Embryonic facial prominence (tissue), 1 donor: ENCODE results near the gene HTRA1.

Source experiments
- DNase-seq: peaks from one replicate; pipeline ENCODE4 v3.0.0-alpha.2; 2016; ENCODE audit errors: extremely low spot score

The HTRA1 gene

DNA sequence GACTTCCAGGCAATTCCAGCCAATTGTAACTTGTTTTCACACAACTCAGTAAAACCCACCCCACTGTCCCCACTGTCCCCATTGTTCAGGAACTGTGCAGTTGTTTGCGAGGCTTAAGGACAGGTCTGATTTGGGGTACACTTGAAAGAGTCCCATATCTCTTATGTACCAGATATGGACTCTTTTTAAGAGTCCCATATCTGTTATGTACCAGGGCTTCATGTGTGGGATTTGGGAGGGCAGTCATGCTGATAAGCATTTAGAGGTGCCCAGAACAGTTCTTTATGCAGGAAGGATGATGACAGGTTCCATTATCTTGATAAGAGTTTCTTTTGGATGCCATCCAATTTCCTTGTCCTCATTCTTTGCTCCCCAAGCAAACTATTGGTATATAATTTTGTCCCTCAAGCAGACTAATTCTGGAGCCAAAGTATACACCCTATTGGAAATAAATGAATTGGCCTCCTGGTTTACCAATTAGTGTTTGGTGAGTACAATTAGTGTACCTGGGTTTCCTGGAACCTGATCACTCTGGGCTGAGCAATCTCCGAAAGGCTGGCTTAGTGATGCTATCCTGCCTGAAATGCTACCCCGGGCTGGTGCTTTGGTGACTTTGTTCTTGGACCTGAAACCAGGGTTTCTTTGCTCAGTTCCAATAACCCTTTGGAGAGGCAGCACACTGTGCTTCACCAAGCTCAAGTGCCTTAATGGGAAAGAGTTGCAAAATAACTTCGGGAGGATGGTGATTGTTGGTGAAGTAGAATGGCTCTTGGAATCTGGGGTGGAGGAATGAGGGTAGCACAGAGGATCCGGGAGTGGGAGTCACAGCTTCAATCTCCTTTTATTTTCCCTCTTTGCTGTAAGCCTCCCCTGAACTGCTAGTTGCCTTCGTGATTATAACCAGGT lies 93.0 kb downstream of the HTRA1 start:
- no peak for DNase-seq

- no peak for DNase-seq
These were observed 94.1 kb downstream of the HTRA1 start for GRCh38 chr10:122555442-122555841.

GRCh38 chr10:122557516-122557915 lies 96.2 kb downstream of the HTRA1 start:
- DNase-seq: no peak

DNA sequence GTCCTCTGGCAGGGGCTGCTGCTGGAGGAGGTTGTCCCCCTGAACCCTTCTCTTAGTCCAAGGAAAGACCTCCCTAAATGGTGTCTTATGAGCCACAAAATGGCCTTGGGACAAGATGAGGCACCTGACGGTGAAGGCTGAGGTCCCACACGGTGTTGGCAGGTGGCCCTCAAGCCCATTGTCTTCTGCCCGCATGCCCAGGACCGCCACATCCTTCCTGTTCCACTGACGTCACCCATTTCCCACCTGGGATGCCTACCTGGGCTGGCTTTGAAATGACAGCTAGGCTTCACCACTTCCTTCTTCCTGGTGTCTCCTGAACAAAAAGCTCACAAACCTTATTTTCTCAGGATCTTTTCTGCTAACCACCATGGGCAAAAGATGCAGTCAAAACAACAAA lies 97.1 kb downstream of the HTRA1 start:
- DNase-seq: no peak

- DNase-seq: no peak
These were observed 97.9 kb downstream of the HTRA1 start for GRCh38 chr10:122559228-122559627.

GRCh38 chr10:122560279-122560804 lies 99.0 kb downstream of the HTRA1 start, which contains the start of gene DMBT1:
DMBT1 (plus strand) TSS chr10:122560754; CDS start chr10:122560771, 17 bp downstream.
- no peak for DNase-seq

- DNase-seq: no peak
These were observed 99.9 kb downstream of the HTRA1 start for GRCh38 chr10:122561212-122561611.

DNA sequence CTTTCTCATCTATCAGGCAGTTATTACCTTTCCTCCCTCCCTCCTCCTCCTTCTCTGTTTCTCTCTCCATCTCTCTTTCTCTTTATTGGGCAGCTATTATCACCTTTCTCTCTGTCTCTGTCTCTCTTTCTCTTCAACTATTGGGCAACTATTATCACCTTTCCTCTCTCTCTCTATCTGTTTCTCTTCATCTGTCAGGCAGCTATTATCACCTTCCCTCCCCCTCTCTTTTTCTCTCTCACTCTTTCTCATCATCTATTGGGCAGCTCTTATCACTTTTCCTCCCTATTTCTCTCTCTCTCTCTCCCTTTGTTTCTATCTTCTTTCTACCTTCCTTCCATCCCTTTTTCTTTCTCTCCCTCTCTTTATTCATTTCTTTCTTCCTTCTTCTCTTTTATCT lies 100.4 kb downstream of the HTRA1 start:
- DNase-seq: no peak
